ENCODE results near the gene LRPAP1.

The LRPAP1 gene

DNA sequence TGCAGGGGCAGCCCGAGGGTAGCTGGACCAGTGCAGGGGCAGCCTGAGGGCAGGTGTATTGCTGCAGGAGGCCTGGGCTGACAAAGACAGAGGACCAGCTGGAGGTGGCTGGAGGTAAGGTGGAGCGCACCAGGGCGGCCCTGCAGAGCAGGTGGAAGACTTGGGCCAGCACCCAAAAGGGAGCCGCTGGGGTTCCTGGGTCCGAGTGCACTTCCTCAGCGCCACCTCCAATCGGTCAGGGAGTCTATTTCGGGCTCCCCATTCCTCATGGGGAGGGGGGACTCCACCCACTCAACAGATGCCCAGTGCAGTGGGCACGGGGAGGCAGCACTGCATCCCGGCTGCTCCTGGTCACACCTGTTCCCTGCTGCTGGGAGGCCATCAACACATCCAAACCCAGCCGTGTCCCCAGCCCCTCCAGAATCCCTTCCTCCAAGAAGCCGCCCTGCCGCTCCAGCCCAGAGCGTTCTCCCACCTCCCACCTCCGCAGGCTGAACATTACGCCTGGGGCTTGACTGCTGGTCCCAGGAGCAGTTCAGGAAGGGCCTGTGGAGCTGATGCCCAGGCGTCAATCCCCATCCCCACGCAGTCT is 1.5 kb downstream of the LRPAP1 start:
- no peak for DNase-seq

DNA sequence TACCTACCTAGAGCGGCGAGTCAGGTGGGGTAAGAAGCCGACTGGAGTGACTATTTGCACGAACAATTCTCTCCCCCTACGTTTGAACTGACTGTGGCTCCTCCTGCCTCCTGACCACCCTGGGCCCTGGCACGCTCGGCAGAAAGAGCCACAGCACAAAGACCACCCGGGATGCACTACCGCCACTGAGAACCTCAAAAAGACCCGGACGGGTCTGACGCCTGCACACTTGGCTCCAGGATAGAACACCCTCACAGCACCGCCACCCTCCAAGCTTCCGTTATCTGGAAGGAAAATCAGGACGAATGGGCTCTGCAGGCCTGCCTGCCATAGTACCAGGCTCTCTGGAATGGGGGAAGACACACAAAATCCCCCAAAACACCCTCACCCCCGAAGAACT is 2.2 kb downstream of the LRPAP1 start:
- no peak for DNase-seq

DNA sequence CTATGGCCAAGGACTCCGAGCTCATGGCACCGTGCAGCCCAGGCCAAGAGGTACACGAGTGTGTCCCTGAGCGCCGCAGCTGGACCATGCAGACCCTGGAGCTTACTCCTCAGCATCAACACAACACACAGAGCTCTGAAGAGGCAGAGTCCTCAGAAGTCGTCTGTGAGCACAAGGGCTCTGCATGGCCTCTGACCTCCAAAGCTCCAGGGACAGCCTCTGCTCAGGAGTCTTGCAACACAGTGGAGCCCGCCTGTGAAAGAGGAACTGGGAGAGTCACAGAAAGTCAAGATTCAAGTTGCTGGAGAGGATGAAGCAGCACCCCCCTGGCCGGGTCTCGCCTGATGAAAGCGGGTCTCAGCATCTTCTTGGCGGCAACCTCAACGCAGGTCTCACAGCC is 2.9 kb downstream of the LRPAP1 start:
- DNase-seq = no peak

DNA sequence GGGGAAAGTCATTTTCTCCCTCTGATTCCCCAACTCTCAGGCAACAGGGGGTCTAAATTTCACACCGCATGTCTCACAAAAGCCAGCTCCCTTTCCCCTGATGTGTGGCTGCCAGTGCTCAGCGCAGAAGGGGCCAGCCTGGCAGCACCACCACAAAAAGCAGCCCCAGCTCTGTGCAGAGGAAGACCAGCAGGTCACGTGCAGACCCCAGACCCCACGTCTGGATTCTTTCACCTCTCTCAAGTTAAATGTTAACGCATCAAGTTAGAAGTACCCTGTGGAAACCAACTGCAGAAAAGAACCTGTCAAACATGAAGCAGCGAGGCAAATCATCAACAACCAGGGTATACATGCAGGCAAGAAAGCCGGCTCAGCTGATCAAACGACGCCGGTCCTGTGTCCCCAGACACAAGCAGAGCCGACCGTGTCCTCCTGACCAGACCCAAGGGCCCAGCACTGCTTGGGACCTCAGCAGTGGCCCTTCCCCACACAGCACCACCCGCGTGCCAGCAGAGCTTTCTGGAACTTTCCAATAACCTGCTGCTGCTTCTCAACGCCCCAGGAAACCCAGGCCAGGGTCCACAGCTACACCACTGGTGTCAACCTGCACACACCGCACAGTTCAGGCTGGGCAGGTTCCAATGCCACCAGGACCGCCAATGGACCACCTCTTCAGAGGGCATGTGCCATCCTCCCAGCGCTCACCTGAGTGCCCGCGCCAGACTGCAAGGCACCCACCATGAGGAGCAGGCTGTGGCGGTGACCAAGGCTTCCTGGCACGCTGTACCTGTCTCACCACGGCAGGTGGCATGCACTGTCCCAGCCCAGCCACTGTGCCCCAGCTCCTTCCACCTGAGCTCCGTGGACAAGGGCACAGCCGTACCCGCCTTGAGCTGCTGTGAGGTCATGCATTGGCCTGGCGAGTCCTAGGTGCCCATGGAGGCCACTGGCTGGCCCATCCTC is 4.0 kb downstream of the LRPAP1 start:
- no peak for DNase-seq

DNA sequence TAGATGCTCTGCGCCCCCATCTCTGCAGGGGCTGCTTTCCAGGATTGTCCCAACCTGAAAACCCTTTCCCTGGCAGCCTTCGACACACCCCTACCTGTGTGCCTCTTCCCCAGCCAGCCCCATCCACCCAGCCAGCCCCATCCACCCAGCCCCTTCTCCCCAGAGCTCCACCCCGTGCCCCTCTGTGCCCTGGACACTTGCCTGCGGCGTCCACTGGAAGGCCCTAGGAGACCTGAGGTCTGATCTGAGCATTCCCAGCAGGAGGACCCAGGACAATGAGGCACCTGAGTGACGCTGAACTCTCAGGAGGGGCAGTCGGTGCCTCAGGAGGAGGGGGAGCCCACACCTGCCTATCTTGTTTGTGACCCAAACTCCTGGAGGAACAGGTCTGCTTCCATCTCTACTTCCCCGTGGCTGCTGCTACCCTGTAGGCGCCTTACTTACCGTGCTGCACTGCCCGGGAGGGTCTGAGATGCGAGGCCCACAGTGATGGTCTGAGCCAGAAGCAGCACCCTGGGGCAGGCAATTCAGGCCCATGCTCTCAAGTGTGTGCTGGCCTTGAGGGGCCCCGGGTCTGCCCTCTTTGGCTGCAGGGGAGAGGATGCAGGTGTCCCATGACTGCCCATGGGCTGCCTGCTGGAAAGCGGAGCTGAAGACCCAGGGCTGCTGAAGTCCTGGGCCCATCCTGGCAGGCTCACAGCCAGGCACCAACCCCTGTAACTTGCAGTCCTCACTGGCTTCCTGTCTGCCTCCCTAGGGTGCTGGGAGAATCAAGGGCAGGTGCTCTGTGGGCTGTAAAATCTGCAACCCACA is 4.9 kb downstream of the LRPAP1 start:
- no peak for DNase-seq

DNA sequence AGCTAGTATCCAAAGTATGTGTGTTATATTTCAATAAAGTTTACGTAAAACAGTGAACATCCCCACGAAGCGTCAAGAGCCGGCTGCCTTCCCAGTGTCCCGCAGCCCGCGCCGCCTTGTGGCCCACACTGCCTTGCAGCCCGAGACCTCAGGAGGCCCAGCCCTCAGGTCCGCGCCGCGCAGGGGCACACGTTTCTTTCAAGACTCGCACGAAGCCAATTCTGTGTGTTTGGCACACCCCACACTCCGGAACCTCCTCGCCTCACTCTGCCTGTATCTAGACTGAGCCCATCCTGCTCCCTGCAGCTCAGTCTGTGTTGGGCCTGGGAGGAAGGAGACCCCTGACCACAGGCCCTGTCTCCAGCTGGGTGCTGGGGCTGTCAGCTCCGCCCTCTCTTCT is 5.8 kb downstream of the LRPAP1 start:
- no peak for DNase-seq

DNA sequence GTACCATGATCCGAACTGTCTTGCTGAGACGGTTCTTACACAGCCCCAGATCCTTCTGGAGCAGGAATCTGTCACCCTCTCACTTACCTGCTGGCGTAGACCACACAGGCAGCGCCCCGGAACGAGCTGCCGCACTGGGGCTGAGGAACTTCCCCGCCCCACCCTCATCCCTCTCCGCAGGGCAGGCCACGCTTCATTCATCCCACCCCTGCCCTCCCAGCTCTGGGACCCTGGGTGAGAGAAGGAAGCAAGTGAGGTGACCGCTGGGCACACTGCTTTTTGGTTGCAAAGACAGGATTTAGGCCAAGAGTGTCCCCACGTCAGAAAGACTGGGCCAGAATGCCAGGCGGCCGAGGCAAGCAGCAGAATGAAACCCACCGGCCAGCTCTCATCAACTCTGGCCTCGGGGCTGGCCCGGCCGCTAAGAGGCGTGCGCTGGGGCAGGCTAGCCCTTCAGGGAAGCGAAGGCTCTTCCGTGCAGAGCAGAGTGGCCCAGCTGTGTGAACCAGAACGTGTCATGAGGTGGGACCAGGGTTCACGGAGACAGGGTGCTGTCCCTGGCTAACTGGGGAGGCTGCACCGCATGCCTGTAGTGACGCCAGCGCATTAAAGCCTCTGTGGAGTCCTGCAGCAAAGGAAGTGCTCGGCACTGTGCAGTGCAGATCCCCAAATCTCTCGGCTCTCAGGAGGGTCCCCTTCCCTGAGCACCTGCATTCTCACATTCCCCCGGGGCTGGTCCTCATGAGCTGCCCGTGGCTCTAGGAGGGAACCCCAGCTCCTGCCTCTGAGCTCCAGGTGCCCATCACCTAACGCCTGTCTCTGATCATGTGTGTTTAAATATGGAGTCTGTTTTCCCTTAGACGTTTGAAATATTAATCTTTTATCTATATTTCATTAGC is 6.4 kb downstream of the LRPAP1 start:
- no peak for DNase-seq

DNA sequence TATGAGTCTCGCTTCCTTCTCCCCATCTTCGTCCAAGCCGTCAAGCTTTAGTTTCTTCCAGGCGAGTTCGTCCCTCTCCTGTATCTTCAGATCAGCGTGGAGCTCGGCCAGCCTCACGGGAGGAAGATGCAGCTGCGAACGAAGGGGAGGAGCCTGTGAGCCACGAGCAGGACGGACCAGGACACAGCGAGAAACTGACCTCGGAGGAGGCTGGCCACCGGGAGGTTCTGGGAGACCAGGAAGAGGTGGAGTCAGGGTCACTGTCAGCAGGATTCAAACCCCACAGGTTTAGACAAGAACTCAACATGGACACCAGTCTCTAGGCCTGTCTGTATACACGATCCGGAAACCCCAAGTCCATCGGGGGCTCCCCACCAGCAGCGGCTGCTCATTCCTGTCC is 7.3 kb downstream of the LRPAP1 start:
- DNase-seq = no peak

DNA sequence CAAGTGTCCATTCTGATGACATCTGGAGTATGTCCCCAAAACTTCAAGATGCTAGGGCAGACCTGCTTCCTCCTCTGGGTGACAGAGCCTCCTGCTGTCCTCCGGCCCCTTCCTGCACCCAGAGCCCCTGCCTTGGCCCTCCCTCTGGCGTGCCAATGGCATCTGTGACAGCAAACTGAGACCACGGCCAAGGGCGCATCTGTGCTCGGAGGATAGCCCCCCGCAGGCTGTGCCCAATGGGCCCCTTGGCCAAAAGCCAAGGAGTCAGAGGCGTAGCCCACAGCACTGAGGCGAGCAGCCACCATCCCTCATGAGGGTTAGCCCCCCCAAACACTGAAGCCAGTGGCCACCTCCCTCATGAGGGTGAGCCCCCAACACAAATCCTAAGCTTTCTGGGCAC is 7.9 kb downstream of the LRPAP1 start:
- DNase-seq = no peak

DNA sequence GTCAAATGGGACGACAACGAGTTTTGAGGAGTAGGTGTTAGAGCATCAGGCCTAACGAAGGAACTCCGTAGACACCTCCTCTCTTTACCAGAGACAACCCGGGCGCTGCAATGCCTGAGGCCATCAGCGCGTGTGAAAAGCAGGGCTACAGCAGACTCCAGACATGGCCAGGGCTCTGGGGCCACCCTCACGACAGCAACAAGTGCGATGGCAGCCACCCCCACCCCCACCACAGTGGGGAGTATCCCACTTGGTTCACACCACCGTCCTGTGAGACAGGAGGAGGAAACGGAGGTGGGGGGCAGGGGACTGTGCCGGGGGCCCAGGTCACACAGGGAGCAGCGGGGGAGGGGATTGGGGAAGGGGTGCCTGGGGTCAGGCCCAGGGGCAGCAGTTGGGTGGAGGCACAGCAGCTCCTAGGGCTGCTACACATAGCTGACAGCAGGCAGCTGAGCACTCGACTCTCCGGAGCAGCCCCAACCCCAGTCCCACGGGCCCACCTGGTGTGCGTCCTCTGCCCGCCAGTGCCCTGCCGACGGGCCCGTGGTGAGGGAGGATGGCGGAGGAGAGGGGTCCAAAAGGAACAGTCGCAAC is 8.5 kb downstream of the LRPAP1 start:
- no peak for DNase-seq

DNA sequence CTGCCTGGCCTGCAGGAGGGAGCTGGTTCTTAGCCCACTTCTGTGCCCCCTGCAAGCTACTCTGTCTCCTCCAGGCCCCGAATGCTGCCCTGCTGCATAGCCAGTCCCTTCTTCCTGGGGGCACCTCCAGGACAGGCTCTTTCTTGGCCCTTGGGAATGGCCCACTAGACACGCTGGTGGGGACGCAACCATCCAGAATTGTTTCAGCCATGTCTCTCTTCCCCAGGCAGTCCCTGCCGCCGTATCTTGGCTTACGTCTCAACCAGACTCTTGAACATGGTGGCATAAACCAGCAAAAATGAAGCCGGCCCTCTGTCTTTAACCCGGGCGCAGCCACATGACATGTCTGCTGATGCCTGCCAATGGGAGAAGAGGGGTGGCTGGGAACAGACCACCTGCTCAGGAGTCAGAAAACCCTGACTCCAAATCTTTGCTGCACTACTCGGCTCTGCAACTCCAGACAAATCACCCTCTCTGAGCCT is 9.0 kb downstream of the LRPAP1 start:
- DNase-seq = no peak

DNA sequence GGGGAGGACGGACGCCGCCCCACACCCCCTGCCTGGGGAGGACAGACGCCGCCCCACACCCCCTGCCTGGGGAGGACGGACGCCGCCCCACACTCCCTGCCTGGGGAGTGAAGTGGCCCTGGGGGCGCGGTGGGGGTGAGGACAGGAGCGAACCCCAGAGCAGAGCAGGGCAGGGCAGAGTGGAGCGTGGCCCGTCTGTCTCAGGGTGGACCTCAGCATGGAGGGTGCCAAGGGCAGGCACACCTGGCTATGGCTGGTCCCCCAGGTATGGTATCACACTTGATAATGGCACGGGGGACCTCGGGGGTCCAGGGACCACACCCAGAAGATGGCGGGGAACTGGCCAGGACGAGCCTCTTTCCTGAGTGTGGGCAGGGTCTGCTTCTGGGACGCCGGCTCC is 9.6 kb downstream of the LRPAP1 start:
- no peak for DNase-seq

DNA sequence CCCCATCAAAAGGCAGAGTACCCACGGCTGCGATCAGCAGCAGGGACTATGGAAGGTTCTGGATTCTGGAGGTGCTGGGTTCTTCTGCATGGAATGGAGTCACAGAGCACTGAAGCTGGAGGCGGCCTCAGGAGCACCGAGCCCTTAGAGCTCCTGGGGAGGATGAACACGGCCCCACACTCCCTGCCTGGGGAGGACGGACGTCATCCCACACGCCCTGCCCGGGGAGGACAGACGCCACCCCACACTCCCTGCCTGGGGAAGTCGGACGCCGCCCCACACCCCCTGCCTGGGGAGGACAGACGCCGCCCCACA is 9.9 kb downstream of the LRPAP1 start:
- DNase-seq = no peak

DNA sequence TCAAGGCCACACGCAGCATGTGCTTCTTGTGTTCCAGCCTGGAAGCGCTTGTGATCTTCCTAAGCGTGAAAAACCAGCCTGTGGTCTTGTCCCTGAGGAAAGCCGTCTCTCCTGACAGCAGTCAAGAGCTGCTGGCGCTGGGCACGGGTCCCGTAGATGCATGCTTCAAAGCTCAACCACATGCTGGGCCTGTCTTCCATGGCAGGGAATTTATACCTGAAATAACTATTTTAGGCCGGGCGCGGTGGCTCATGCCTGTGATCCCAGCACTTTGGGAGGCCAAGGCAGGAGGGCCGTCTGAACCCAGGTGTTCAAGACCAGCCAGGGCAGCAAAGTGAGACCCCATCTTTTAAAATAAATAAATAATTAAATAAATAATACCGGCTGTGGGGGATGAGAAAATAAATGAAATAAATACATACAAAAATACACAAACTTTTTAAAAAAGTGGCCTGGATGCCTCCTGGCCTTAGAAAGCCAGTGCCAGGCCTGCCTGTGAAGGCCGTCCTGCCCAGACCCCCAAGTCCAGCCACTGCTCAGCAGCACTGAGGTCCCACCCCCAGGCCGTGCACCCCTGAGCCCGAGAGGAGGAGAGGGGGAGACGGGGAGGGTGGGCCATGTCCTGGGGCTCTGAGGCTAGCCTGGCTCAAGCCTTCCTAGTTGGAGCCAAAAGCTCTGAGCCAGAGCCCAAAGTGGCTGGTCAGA is 10.4 kb downstream of the LRPAP1 start:
- DNase-seq = no peak

DNA sequence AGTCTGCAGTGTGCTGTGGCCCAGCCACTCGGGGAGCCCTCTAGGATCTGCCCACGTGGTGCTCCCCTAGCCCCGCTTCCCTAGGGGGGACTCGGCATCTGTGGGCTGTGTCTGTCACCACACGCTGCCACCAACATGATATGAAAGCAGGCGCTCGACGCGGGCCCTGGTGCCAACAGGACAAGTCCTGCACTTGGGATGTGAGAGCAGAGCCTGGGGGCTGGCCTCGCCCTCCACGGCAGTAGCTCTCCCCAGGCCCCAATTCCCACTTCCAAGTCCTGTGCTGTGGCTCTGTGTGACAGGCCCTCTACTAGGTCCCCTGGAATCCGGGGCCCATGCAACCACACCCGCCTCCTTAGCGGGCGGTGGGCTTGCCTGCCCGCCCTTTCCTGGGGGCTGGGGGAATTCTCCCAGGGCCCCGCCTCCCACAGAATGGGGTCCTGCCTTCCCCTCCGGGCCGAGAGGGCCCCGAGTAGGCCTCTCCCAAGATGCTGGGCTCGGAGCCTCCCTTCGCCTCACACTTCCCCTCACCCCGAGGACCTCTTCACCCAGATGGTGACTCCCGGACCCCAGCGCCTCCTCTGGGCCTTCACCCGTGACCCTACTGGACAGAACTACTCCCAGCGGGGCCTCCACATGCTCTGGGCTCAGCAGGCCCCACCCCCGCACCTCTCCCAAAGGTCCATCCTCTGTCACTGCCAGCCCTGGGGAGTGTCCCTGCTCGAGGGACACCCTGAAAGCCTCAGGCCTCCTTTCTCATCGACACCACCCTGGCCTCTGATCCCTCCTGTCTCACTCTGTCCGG is 11.2 kb downstream of the LRPAP1 start:
- DNase-seq = no peak

DNA sequence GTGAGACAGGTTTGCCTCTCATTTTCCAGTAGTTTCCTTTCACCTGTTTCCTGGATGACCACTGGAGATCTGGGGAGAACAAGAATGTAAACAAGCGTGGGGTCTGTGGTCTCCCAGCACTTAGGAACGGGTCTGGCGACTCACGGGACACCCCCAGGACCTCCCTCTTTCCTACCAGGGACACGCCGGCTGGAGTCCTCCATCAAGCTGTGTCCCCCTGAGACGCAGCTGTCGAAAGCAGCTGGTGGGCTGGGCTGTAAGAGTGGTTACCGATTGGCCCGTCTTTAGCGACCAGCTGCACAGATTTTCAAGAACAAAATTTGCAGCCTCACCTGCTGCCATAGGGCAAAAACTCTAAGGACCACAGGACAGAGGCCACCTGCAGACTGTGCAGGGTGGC is 11.9 kb downstream of the LRPAP1 start:
- no peak for DNase-seq

DNA sequence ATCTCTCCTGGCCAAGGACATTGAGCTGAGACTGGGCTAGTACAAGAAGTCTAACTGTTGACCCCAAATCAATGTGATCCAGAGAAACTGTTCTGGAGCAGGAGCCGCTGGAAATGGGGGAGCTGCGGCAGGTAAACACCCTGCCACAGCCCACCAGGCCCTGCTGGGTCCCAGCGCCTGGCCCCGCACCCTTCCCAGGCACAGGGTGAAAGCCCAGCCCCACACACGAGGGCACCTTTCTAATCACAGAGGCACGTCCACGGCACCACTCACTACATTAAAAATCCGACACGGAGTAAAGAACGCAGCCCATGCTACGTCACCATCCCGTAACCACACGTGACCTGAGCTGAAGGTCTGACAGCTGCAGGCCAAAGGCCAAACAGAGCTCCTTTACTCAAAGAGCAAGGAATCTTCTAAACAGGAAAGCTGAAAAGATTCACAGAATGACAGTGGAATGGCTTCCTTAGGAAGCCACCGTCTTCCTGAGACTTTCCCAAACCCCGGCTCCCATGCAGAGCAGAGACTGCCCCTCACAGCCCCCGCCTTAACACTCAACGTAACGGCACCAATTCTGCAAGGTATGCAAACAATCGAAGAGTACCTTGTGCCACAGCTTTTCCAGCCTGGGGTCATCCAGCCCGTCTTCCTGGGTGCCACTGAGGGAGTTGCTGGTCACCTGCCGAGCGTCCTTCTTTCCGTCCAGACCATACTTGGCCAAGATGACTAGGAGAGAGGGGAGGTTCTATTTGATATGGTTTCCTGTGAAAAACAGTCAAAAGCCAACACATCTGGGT is 12.6 kb downstream of the LRPAP1 start:
- no peak for DNase-seq

DNA sequence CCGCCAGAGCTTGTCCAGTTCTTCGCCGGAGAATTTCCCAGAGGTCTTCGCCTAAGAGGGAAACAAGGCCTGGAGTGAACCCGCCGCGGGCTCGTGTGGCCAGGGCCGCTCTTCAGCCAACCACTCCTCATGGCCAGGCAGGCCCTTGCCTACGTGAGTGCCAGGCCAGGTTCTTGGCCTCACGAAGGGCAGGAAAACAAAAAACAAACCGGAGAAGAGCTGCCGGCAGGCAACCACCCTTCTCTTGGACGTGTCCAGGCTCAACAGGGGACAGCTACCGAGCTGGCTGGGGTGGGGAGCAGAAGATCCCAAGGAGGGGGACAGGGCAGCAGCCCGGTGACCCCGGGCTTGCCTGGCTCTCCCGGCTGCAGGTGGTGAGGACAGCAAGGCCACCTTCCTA is 13.3 kb downstream of the LRPAP1 start:
- no peak for DNase-seq

DNA sequence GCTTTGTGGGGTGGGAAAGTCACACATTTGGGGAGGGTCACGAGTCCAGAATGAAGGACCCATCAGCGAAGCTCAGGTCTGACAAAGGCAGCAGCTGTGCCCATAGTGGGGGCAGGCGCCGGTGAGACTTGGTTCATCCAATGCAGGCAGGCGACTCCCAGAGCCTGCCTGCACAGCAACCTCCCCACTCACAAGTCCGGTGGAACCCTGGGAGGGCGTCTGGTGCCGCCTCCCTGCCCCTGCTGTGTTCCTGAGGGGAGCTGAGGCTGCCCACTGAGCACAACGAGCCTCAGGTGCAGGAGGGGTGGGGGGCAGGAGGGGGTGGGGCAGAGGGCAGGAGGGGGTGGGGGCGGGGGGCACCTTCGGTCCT is 13.7 kb downstream of the LRPAP1 start:
- DNase-seq = no peak

All from GDM1 (cell line).